GM18526 (cell line): ENCODE data around the gene GNMT.

Source experiments
- POLR2A ChIP-seq: IDR thresholded peaks from 3 replicates; pipeline ENCODE4 v1.6.1; 2011; ENCODE audit not compliant: insufficient read length; ENCODE audit errors: extremely low read depth

The GNMT gene

DNA sequence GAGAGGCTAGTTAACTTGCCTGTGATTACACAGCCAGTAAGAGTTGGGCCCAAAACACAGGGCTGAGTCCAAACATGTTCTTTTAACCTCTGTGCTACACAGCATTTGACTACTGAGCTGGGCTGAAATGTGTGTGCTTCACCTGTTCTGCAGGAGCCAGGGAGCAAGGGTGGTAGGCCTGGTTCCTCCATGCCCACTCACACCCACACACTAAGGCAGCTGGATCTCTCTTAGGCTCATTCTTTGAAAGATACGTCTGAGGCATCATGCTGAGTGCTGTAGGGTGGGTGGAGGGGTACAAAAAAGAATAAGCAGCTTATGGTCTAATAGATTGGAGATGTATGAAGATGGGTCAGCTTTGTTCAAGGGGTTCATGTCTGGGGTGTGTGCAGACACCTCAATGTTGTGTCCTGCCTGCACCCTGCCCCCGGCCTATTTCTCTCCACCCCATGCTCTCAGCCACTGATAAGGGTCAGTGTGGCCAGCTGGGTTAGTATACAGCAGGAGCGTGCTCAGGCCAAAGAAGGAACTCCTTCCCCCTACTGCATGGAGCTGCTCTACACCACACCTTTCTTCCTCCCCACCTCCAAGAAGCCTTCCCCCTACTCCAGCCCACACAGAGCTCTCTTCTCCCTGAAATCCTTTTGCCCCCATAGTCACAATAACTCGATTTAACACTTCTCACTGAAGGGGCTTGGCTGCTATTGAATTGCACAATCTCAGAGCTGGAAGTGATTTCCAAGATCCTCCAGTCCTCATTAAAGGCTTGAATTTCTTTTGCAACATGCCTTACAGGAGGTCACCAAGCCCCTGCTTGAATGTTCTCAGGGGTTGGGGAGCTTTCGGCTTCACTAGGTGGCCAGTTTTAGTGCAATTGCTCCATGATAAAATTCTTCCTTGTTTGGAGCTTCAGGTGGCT, 27.2 kb downstream of the GNMT start:
- no peak for TF ChIP-seq POLR2A

DNA sequence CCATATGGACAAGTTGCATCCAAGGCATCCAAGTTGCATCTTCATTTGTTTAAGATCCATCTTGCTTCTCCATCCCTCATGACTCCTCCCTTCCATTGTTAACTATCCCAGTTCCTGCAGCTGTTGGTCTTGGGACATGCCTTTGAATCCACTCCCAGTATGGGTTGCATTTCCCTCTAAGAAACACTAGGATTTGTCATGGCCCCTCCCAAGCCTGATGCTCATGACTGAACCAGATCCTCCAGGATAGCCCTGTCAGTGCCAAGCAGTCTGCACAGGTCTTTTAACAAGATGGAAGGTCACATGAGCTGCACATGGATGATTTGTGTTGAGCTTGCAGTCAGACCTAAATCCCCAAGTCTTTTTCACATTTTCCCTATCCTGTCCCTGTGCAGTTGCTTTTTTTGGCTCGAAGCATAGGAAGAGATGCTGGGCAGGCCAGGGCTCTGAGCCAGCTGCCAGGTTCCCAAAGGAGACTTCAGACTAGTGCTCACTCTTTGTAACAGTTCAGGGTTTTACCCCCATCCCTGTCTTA, 28.0 kb downstream of the GNMT start:
- no peak for TF ChIP-seq POLR2A

DNA sequence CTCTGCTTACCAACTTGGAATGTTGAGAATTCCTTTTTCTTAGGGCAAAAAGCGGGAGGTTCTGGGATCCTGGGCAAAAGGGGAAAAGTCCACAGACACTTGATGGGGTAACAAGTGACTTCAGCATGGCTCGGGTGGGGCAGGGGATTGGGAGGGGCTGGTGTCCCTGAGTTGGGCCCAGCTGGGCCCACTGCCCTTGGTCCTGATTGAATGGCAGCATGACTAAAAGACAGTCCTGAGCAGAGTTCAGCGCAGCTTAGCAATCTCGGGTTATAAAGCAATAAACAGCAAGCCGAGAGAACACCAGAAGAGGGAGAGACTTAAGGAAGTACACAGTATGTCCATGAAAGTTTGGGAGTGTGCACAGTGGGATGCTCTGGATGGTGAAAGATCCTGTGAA, 29.4 kb downstream of the GNMT start:
- no peak for TF ChIP-seq POLR2A

DNA sequence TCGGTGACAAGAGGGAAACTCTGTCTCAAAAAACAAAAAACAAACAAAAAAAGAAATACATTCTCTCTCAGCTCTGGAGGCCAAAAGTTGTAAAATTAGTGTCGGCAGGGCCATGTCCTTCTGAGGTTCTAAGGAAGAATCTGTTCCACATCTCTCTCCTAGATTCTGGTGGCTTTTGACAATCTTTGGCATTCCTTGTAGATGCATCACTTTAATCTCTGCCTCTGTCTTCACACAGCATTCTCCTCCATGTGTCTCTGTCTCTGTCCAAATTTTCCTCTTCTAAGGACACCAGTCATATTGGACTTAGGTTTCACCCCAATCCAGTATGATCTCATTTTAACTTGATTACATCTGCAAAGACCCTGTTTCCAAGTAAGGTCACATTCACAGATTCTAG, 32.9 kb downstream of the GNMT start:
- TF ChIP-seq POLR2A: no peak

DNA sequence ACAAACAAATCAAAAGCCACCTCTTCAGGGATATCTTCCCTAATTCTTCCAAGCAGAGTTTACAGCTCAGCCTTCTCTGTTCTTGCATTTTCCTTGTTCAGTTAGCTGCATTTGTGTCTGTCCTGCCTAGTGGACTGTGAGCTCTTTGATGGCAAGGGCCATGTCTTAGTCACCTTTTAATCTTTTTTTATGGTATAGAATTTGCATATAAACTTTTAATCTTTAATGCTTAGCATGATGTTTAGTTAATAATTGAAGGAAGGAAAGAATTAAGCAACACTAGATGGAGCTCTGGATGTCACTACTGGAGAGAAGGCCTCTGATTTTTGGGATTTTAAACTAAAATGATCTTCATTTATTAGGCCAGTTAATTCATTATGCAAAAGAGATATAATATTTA, 36.0 kb downstream of the GNMT start:
- no peak for TF ChIP-seq POLR2A

DNA sequence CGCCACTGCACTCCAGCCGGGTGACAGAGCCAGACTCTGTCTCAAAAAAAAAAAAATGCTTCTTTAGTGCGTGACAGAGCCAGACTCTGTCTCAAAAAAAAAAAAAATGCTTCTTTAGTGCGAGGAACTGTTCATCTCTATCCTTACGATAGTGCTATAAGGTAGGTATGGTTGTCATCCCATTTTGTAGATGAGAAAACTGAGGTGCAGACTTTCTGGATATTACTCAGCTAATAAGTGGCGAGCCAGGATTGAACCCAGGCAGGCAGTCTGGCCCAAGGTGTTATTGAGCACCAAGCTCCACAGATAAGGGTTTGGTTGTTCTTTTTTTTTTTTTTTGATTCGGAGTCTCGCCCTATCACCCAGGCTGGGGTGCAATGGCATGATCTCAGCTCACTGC, 41.3 kb downstream of the GNMT start:
- no peak for TF ChIP-seq POLR2A

DNA sequence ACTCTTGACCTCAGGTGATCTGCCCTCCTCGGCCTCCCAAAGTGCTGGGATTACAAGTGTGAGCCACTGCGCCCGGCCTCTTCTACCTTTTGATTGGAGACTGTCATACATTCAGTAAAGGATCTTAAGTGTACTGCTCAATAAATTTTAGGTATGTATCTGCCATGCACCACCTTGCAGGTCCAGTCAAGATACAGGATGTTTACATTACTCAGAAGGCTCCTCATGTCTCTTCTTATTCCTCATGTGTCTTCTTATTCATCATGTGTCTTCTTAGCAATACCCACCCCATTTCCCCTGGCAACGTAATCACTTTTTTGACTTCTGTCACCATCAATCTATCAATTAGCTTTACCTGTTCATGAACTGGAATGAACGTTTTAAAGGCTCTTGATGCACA, 45.3 kb downstream of the GNMT start:
- no peak for TF ChIP-seq POLR2A

DNA sequence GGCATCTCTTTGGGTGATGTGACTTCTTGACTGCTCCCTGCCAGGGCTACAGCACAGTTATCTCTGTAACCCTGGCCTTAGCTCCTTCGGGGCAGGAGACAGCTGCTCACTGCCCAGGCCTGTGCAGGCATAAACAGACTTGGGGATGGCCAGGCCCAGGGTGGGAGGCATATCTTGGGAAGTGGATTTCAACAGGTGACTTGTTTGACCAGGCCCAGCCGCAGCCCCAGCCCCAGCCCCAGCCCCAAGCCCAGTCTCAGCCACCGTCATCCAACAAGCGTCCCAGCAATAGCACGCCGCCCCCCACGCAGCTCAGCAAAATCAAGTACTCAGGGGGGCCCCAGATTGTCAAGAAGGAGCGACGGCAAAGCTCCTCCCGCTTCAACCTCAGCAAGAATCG, 45.7 kb downstream of the GNMT start:
- no peak for TF ChIP-seq POLR2A

DNA sequence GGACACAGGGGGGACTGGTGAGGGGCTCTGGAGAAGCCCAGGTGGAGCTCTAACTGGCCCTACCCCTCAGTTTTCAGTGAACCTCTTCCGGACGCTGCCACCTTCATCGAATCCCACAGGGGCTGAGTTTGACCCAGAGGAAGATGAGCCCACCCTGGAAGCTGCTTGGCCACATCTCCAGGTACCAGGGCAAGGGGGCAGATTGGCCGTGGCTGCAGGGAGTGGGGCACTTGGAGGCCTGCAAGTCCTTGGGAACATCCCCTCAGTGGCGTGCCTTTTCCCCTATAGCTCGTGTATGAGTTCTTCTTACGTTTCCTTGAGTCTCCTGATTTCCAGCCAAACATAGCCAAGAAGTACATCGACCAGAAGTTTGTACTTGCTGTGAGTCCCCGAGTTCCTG, 46.6 kb downstream of the GNMT start:
- TF ChIP-seq POLR2A: no peak

DNA sequence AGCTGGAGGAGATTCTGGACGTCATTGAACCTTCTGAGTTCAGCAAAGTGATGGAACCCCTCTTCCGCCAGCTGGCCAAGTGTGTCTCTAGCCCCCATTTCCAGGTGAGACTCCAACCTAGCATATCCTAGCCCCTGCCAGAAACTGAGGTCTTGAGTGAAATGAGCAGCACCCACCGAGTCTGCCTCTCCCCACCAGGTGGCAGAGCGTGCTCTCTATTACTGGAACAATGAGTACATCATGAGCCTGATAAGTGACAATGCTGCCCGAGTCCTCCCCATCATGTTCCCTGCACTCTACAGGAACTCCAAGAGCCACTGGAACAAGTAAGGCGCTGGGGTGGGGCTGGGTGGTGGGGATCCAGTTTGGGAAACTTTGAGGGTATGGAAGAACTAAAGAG, 48.6 kb downstream of the GNMT start:
- no peak for TF ChIP-seq POLR2A

DNA sequence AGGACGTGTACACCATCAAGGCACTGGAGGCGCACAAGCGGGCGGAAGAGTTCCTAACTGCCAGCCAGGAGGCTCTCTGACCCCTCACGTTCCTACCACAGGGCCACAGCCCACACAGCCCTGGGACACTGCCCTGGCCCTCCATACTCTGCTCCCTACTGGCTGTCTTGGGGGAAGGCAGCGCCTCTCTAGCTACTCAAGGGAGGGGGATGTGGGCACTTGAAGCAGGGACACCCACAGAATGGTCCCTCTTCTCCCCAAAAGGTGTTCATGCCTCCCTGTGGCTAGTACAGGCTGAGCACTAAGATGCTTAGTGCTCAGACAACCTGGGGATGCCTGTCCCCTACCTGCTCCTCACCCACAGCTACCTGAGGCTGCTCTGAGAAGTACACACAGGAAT, 50.7 kb downstream of the GNMT start:
- TF ChIP-seq POLR2A: no peak

DNA sequence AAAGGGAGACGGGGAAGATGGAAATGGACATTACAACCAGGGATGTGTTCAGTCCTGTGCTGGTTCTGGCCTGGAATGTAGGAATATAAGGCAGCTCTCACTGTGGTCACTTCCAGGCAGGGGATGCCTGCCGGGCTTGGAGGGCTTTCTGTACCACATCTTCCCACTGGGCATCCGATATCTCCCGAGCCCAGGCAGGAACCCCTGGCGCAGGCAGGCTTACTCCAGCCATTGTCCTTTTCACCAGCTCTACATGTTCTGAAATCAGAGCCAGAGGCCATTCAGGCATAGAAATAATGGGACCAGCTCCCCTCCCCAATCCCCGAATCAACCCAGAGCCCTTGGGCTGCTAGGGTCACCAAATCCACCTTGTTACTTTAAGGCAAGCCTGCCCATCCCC, 51.8 kb downstream of the GNMT start:
- no peak for TF ChIP-seq POLR2A

DNA sequence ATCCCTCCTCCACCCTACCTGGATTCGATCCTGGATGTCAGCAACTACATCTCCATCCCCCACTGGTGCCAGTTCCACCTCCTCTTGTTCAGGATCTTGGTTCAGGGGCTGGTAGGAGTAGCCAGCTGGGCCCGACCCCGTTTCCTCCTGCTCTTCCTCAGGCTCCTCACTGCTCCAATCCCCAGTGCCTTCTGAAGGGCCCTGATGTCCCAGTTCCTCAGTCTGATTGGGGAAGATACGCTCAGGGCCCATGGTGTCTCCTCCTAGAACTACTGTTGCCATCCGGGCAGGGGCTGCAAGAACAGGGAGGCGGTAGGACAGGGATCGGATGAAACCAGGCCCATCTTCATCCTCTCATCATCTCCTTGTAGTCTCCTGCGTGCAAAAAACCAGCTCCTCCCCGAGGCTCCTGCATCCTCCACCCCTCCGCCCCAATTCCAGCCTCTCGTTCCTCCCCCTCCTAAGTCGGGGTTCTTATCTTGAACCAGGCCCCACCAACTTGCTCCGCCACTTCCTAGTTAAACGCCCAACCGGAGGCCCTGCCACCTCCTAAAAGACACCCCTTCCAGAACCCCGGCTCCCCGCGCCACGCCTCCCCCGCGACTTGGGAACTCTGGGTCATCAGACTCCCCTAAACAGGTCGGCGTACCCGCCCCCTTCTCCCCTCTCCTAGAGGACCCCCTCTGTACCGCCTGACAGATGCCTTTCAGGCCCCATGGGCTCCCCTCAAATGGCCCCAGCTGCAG, 52.7 kb downstream of the GNMT start:
- no peak for TF ChIP-seq POLR2A
